Measurements from ENCODE around the gene GCN1. TPM values are rescaled to one million over a fixed set of nuclear protein-coding genes. Genes with fewer than 3 reads are reported as not detected.
"Not testable (repeated sequence)": the region's sequence is repeated elsewhere in the genome, so short reads cannot be mapped to it uniquely, and the experiment has no call there.

Gene GCN1
- total RNA-seq, 4 donors from 2014 or later: 62.0 to 310 (median 101) TPM

DNA sequence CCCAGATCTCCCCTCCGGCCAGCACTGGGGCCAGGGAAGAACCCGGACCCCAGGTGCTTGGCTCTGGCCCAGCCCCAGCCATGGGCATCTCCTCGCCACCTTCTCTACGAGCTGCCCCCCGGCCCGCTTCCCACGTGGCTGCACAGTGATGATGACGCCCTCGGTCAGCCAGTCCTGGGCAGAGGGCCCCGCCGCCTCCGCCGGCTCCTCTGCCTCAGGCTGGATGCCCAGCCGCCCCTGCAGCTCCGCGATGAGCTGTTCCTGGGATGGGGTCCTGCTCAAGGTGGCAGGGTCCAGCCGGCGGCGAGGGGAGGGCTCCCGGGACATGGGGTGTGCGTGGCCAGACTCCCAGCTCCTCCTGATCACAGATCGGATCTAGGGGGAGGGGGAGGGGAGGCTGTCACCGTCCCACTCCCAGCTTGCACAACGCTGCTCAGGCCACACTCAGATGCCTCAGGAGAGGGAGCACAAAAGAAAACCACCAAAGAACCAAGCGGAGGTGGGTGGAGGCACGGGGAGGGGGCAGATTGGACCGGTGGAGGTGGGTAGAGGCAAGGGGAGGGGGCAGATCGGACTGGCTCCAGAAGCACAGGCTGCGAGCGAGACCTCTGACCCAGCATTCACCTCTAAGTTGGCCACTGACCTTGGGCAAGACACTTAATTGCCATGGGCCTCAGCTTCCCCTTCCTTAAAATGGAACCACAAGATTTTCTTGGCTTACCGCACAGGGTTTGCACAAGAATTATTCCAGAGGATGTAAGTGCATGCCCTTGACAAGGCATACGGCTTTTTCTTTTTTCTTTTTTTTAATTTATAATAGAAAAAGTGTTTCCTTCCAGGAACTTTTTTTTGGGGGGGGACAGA lies 22.5 kb upstream of the GCN1 start:
- no peak overlapping the region for H3K27ac ChIP-seq

DNA sequence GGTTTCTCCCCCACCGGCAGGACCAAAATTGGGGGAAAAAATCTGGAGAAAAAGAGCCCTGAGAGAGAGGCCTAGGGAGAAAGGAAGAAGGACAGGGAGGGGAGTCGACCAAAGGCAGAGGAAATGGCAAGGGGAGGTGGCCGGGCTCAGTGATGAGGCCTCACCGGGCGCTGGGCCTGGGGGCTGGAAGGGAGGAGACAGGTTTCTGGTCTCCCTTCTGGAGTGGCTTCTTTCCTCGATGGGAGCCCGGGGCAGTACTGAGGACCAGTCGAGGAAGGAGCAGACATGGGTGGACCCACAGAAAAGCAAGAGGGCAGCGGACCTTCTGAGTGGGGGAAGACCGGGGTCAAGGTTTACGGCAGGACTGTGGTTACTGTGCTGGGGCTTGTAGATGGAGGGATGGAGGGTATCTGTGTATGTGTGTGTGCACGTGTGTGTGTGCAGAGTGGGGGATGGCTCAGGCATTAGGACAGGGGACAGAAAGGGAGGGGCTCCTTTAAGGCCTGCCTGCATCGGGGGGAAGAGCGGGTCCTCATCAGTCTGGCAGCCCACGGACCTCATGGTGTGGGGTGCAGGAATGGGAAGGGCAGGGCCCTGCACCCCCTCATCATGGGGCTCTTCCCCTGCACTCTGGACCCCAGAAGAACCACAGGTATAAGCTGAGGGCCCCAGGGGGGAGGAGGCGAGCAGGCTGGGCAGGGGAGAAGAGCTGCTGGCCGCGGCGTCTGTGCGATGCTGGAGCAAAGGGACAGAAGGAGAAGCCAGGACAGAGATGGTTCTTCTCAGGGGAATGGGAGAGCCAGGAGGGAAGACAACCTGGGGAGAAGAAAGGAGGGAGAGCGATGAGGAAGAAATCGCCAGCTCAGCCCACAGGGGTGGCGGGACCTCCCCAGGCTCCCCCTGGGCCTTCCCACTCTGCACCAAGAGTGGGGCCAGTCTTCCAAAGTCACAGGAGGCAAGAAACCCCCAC lies 21.5 kb upstream of the GCN1 start:
- DNase-seq (ENCODE audit: low spot score in 2 of 2): no peak
- H3K9me3 ChIP-seq: no peaks in the 10 kb centered on the region
- no peaks in the 10 kb centered on the region for H3K27me3 ChIP-seq
- TF ChIP-seq EP300 (IDR thresholded peaks at IDR 0.05) (no peak), POLR2A (IDR thresholded peaks at IDR 0.05) (no peak), POLR2AphosphoS5 (IDR thresholded peaks at IDR 0.05) (no peak)
- TF ChIP-seq, protein P1, sequence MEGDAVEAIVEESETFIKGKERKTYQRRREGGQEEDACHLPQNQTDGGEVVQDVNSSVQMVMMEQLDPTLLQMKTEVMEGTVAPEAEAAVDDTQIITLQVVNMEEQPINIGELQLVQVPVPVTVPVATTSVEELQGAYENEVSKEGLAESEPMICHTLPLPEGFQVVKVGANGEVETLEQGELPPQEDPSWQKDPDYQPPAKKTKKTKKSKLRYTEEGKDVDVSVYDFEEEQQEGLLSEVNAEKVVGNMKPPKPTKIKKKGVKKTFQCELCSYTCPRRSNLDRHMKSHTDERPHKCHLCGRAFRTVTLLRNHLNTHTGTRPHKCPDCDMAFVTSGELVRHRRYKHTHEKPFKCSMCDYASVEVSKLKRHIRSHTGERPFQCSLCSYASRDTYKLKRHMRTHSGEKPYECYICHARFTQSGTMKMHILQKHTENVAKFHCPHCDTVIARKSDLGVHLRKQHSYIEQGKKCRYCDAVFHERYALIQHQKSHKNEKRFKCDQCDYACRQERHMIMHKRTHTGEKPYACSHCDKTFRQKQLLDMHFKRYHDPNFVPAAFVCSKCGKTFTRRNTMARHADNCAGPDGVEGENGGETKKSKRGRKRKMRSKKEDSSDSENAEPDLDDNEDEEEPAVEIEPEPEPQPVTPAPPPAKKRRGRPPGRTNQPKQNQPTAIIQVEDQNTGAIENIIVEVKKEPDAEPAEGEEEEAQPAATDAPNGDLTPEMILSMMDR (IDR thresholded peaks at IDR 0.05): no peak
- no peak overlapping the region for H3K4me3 ChIP-seq
- whole genome bisulfite sequencing: 82% methylated on average over 23 of the region's 23 CpGs
- no peaks in the 10 kb centered on the region for H3K4me1 ChIP-seq
- H3K36me3 ChIP-seq: peaks cover 96% of the 10 kb centered on the region
- no peak overlapping the region for H3K27ac ChIP-seq

More for the DNA sequence above, 22.5 kb upstream of the GCN1 start:
- Histone ChIP-seq H3K9me3 (no peaks in the 10 kb centered on the region), H3K4me1 (no peaks in the 10 kb centered on the region), H3K4me3 (no peak overlapping the region), H3K27me3 (no peaks in the 10 kb centered on the region), H3K36me3 (peaks cover 96% of the 10 kb centered on the region)
- no peak for DNase-seq (ENCODE audit: low spot score in 2 of 2)
- no peak for TF ChIP-seq EP300 (IDR thresholded peaks at IDR 0.05)
- 76% methylated on average over 13 of the region's 32 CpGs for WGBS

DNA sequence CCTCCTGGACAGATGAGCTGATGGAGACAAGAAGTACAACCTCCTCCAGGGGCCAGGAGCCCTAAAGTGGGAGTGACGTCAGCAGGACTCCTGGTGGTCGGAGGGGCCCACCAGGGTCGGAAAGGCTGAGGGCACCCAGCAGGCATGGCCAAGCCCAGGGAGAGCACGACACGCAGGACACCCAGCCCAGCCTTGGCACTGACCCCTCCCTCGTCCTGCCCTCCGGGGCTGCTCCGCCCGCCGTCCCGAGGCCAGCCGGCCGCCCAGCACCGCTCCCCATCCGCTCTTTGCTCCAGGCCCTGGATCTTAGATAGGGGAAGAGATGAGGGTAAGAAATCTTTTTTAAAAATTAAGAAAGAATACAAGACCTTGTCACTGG lies 20.8 kb upstream of the GCN1 start:
- WGBS: 83% methylated on average over 15 of the region's 15 CpGs
- Histone ChIP-seq H3K36me3 (peaks cover 96% of the 10 kb centered on the region), H3K4me1 (no peaks in the 10 kb centered on the region), H3K4me3 (no peak overlapping the region), H3K27ac (no peak overlapping the region), H3K9me3 (no peaks in the 10 kb centered on the region), H3K27me3 (no peaks in the 10 kb centered on the region)
- TF ChIP-seq EP300 (IDR thresholded peaks at IDR 0.05) (no peak), POLR2AphosphoS5 (IDR thresholded peaks at IDR 0.05) (no peak), POLR2A (IDR thresholded peaks at IDR 0.05) (no peak)
- TF ChIP-seq, protein P1 (IDR thresholded peaks at IDR 0.05): no peak
- DNase-seq (ENCODE audit: low spot score in 2 of 2): no peak

DNA sequence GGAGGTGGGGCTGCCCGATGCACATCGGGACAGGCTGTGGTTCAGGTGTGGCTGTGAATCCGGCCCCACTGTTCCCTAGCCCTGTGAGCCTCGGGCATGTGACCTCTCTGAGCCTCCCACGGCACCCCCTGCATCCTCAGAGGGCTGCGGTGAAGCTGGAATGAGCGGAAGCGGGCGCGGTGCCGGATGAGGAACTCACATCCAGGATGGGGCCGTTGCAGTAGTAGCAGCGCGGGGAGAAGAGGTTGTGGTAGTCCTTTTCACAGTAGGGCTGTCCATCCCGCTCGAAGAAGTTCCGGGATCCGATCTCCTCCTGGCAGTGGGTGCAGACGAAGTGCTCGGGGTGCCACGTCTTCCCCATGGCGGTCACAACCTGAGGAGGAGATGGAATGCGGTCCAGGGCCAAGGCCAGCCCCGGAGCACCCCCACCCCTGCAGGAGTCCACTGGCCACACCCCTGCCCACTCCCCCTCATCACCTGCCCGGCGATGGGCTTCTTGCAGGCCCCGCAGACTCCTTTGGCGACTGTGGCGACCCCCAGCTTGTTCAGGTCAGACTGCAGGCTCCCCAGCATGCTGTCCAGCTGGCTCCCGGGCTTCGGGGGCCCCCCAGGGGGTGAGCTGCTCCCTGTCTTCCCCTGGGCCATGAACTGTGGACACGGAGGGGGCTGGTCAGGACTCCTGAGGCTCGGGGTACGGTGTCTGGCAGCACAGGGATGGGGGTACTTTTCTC lies 20.3 kb upstream of the GCN1 start:
- WGBS: 93% methylated on average over 30 of the region's 34 CpGs
- H3K27ac ChIP-seq: no peak overlapping the region
- H3K4me3 ChIP-seq: no peak overlapping the region
- H3K4me1 ChIP-seq: no peaks in the 10 kb centered on the region
- TF ChIP-seq EP300 (IDR thresholded peaks at IDR 0.05) (no peak), POLR2AphosphoS5 (IDR thresholded peaks at IDR 0.05) (no peak)
- H3K27me3 ChIP-seq: no peaks in the 10 kb centered on the region
- no peak for DNase-seq (ENCODE audit: low spot score in 2 of 2)
- H3K9me3 ChIP-seq: no peaks in the 10 kb centered on the region
- peaks cover 96% of the 10 kb centered on the region for H3K36me3 ChIP-seq

DNA sequence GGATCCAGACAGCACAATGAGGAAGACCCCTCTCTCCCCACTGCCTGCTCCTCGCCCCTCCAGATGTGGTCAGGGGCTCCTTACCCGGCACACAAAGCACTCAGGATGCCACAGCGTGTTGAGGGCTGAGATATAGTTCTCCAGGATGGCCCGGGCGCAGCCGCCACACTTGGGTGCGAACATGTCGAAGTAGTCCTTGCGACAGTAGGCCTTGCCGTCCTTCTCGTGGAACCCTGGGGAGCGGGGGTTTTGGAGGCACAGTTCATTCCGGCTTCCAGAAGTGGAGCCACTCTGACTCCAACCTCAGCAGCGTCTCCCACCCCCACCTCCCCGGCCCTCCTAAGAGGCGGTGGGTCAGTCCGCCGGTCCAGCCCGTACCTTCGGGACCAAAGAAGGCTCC lies 19.2 kb upstream of the GCN1 start:
- H3K27ac ChIP-seq: no peak overlapping the region
- H3K27me3 ChIP-seq: no peaks in the 10 kb centered on the region
- H3K9me3 ChIP-seq: no peaks in the 10 kb centered on the region
- TF ChIP-seq, protein P1 (IDR thresholded peaks at IDR 0.05): no peak
- no peak for TF ChIP-seq POLR2A (IDR thresholded peaks at IDR 0.05)
- TF ChIP-seq POLR2AphosphoS5 (IDR thresholded peaks at IDR 0.05): no peak
- no peak for TF ChIP-seq EP300 (IDR thresholded peaks at IDR 0.05)
- peaks cover 86% of the 10 kb centered on the region for H3K36me3 ChIP-seq
- no CpG with 5 or more reads among the region's 20 CpGs for whole genome bisulfite sequencing
- DNase-seq (ENCODE audit: low spot score in 2 of 2): no peak
- no peak overlapping the region for H3K4me3 ChIP-seq
- H3K4me1 ChIP-seq: no peaks in the 10 kb centered on the region

DNA sequence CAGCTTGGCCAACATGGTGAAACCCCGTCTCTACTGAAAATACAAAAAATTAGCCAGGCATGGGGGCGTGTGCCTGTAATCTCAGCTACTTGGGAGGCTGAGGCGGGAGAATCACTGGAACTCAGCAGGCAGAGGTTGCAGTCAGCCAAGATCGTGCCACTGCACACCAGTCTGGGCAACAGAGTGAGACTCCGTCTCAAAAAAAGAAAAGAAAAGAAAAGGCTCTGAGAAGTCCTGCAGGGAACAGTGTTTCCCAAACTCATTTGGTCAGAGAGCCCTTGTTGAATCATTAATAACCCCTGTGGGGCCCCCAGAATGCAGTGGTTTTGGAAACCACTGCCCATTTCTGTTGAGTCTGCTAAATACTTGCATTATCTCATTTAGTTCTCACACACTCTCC lies 18.7 kb upstream of the GCN1 start:
- DNase-seq (ENCODE audit: low spot score in 2 of 2); H3K27me3 ChIP-seq; H3K27ac ChIP-seq; H3K4me3 ChIP-seq; H3K4me1 ChIP-seq; H3K9me3 ChIP-seq: not testable (repeated sequence)
- H3K36me3 ChIP-seq: peaks cover 81% of the 10 kb centered on the region
- WGBS: 89% methylated on average over 5 of the region's 5 CpGs
